GM21367 (cell line): ENCODE data around the gene GAB2.
"Not testable (repeated sequence)": the region's sequence is repeated elsewhere in the genome, so short reads cannot be mapped to it uniquely, and the experiment has no call there.

Experiments
- ATAC-seq: cut with Tn5 transposase; IDR thresholded peaks from one replicate; pipeline ENCODE4 v1.9.1; 2021; ENCODE audit not compliant: unreplicated experiment

Gene GAB2

GRCh38 chr11:78253797-78254196, 163.8 kb downstream of the GAB2 start:
- ATAC-seq: no peak

GRCh38 chr11:78251083-78251775, 166.4 kb downstream of the GAB2 start:
- ATAC-seq: no peak

GRCh38 chr11:78250099-78250498, 167.5 kb downstream of the GAB2 start:
- ATAC-seq: no peak

- ATAC-seq: no peak
Measured at GRCh38 chr11:78248903-78249302, 168.7 kb downstream of the GAB2 start.

- ATAC-seq: no peak
Measured at GRCh38 chr11:78248191-78248590, 169.4 kb downstream of the GAB2 start.

- no peak for ATAC-seq
Measured at GRCh38 chr11:78244546-78245255, 172.9 kb downstream of the GAB2 start.

GRCh38 chr11:78244080-78244479, 173.5 kb downstream of the GAB2 start:
- ATAC-seq: no peak

- no peak for ATAC-seq
Measured at GRCh38 chr11:78241475-78241874, 176.1 kb downstream of the GAB2 start.

- no peak for ATAC-seq
Measured at GRCh38 chr11:78239781-78240180, 177.8 kb downstream of the GAB2 start.

GRCh38 chr11:78237293-78238046, 180.2 kb downstream of the GAB2 start:
- no peak for ATAC-seq

- ATAC-seq: no peak
Measured at GRCh38 chr11:78234006-78234405, 183.6 kb downstream of the GAB2 start.

GRCh38 chr11:78233046-78233445, 184.6 kb downstream of the GAB2 start:
- ATAC-seq: not testable (repeated sequence)

GRCh38 chr11:78231962-78232501, 185.6 kb downstream of the GAB2 start:
- no peak for ATAC-seq

- ATAC-seq: no peak
Measured at GRCh38 chr11:78230161-78230877, 187.3 kb downstream of the GAB2 start.

- ATAC-seq: no peak
Measured at GRCh38 chr11:78229106-78229505, 188.5 kb downstream of the GAB2 start.

- no peak for ATAC-seq
Measured at GRCh38 chr11:78228467-78228866, 189.2 kb downstream of the GAB2 start.

- ATAC-seq: no peak
Measured at GRCh38 chr11:78227921-78228320, 189.7 kb downstream of the GAB2 start.

- ATAC-seq: no peak
Measured at GRCh38 chr11:78226684-78227680, 190.6 kb downstream of the GAB2 start.

GRCh38 chr11:78224906-78225420, 192.7 kb downstream of the GAB2 start:
- ATAC-seq: no peak

- ATAC-seq: no peak
Measured at GRCh38 chr11:78224506-78224905, 193.1 kb downstream of the GAB2 start.
